ENCODE data around the gene METTL22.

The METTL22 gene

DNA sequence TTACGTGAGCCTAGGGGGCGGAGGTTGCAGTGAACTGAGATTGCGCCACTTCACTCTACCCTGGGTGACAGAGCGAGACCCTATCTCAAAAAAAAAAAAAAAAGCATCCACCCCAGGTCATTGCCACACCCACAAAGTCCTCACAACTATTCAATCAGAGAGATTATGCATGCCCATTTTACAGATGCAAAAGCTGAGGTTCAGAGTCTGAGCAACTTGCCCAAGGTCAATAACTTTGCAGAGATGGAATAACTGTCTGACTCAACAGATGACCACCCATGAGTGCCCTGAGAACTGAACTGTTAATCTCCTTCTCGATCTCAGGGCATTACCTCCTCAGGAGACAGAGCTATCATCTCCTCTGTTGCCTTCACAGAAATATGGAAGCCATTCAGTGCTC lies 25.7 kb upstream of the METTL22 start:
- DNase-seq (ENCODE audit: low spot score), result no peak
- TF ChIP-seq, protein P1, sequence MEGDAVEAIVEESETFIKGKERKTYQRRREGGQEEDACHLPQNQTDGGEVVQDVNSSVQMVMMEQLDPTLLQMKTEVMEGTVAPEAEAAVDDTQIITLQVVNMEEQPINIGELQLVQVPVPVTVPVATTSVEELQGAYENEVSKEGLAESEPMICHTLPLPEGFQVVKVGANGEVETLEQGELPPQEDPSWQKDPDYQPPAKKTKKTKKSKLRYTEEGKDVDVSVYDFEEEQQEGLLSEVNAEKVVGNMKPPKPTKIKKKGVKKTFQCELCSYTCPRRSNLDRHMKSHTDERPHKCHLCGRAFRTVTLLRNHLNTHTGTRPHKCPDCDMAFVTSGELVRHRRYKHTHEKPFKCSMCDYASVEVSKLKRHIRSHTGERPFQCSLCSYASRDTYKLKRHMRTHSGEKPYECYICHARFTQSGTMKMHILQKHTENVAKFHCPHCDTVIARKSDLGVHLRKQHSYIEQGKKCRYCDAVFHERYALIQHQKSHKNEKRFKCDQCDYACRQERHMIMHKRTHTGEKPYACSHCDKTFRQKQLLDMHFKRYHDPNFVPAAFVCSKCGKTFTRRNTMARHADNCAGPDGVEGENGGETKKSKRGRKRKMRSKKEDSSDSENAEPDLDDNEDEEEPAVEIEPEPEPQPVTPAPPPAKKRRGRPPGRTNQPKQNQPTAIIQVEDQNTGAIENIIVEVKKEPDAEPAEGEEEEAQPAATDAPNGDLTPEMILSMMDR (IDR thresholded peaks at IDR 0.05; ENCODE audit: extremely low read depth, missing control alignments), result no peak

DNA sequence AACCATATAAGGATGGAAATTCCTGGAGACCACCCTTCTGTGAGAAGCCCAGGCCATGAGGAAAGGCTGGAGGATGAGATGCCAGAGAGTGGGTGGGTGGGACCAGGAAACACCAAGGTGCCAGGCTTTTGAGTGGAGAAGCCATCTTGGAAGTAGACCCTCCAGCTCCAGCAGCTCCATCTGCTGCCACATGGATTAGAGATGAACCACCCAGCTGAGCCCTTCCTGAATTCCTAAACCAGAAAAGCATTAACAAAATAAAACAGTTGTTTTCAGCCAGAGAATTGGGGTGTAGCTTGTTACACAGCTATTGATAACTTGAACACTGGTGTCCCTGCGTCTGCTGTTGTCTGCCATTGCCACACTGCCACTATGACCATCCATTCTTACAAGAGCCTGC lies 24.9 kb upstream of the METTL22 start:
- DNase-seq (ENCODE audit: low spot score), result no peak
- TF ChIP-seq, protein P1 (IDR thresholded peaks at IDR 0.05; ENCODE audit: extremely low read depth, missing control alignments), result no peak

DNA sequence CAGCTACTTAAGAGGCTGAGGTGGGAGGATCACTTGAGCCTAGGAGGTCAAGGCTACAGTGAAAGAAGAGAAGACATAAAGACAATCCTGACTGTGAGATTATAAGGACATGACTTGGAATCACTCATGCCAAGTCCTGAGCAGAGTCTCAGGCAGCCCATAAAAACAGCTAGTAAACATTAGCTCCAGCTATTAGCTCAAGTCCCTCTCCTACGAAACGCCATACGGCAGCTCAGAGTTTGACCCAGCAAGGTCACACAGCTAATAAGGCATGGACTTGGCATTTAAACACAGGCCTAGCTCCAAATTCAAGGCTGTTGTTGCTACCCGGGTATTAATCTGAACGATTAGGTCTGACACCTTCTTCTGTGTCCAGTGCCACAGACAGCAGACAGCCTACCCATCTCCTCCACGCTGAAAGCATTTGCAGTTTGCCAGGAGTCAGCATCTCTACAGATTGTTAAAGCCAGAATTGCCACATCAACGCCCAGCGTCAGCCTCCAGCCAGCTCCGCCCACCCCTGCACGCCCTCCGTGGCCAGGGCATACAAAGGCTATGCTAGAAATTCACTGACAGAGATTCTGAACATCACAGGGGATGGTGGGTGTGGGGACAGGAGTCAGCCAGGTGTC lies 21.2 kb upstream of the METTL22 start:
- no peak for DNase-seq (ENCODE audit: low spot score)
- TF ChIP-seq, protein P1 (IDR thresholded peaks at IDR 0.05; ENCODE audit: extremely low read depth, missing control alignments), result no peak

DNA sequence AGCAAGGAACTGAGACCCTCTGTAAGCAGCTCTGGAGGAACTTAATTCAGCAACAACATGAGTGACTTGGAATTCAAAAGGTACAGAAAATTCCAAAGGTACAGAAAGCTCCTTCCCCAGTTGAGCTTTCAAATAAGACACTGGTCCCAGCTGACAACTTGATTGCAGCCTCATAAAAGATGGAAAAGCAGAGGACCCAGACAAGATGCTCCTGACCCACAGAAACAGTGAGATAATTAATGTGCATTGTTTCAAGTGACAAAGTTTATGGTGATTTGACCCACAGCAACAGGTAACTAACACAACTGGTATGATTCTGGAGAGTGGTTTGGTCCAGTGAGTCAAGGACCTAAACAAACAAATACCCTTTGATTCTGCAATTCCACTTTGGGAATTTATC lies 15.9 kb upstream of the METTL22 start:
- TF ChIP-seq, protein P1 (IDR thresholded peaks at IDR 0.05; ENCODE audit: extremely low read depth, missing control alignments), result no peak
- DNase-seq (ENCODE audit: low spot score), result no peak

DNA sequence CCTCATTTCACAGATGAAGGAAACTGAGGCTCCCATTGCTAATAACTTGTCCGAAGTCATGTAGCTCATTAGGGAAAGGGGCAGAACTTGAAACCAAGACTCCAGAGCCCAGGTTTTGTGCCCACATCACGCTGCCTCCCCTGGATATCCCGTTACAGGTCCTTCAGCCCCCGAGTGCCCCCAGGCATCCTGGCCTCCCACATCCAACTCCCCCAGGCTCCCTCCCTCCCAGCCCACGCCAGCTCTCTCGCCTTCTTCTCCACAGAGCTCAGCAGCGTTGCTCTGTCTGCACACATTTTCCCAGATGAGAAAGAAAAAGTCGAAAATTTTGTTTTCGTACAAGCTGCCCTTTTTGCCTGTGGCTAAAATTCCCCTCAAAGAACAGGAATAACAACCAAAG lies 14.3 kb upstream of the METTL22 start:
- TF ChIP-seq, protein P1 (IDR thresholded peaks at IDR 0.05; ENCODE audit: extremely low read depth, missing control alignments), result no peak
- no peak for DNase-seq (ENCODE audit: low spot score)

DNA sequence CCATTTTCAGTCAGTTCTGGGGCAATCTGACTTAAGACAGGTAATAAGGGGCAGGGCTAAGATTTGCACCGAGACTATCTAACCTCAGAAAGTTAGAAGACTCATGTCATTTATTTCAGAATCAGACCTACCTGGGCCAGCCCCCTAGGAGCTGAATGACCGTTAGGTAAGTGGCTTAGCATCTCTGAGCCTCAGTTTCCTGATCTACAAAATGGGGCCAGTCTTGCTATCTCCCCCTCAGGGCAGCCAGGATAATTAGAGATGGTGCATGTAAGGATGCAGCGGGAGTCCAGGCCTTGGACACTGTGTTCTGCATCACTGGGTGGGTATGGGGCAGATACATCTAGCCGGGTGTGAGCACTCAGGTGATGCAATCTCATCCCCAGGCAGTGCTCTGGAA lies 10.4 kb upstream of the METTL22 start:
- TF ChIP-seq, protein P1 (IDR thresholded peaks at IDR 0.05; ENCODE audit: extremely low read depth, missing control alignments), result no peak
- no peak for DNase-seq (ENCODE audit: low spot score)

DNA sequence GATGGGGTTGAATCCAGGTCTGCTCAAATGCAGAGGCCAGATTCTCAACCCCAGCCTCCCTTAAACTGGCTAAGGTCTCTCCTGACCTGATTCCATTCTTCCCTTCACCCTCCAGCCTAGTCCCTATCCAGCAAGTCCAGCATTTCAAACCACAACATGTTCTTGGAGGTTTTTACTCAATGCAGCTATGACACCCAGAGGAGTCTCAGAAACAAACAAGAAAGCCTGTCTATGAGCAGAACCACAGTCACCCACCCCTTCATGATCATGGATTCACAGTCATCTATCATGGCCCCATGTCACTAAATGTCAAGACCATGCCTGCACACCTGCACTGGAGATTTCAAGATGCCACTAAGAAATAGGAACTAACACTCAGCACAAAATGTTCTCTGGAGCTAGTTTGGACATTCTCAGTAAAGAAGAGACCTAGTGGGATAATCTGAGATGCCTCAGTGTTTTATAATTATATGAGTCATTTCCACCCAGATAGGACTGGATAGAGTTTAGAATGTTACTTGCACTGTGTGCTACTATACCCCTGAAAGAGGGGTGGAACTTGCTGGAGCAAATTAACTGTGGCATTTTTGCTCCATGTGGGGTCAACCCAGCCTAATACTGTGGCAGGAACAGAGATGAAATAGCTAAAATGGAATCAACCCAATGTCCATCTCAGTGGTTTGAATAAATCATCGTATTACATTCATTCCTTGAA lies 9.5 kb upstream of the METTL22 start:
- DNase-seq (ENCODE audit: low spot score), result no peak
- TF ChIP-seq, protein P1 (IDR thresholded peaks at IDR 0.05; ENCODE audit: extremely low read depth, missing control alignments), result no peak

All from GM20000 (cell line).